Measurements from ENCODE around the gene HSF2BP.
"Not testable (repeated sequence)": the region's sequence is repeated elsewhere in the genome, so short reads cannot be mapped to it uniquely, and the experiment has no call there.

HSF2BP gene

GRCh38 chr21:43598416-43599120 is 60.7 kb downstream of the HSF2BP start:
- DNase-seq (ENCODE audit: low read depth in 1 of 2, low spot score in 1 of 2): no peak

GRCh38 chr21:43597540-43598250 is 61.6 kb downstream of the HSF2BP start:
- DNase-seq (ENCODE audit: low read depth in 1 of 2, low spot score in 1 of 2): no peak

DNA sequence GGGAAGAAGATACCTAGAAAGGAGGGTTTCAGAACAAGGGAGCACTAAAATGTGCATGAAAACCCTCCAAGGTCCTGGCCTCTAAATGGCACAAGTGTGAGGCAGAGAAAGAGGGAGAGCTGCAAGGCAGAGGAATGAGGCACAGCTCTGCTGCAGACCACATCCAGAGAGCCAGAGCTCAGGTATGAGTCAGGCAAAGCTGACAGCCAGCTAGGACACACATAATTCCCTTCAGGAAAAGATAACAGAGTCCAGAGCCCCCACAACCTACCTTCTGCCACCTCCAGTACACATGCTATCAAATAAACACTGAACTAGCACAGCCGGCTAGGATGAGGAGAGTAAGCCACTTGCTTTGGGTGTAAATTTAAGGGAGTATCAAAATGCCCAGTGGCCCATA is 62.2 kb downstream of the HSF2BP start:
- DNase-seq (ENCODE audit: low read depth in 1 of 2, low spot score in 1 of 2): no peak

- no peak for DNase-seq (ENCODE audit: low read depth in 1 of 2, low spot score in 1 of 2)
Observed at GRCh38 chr21:43596616-43597015, 62.7 kb downstream of the HSF2BP start.

DNA sequence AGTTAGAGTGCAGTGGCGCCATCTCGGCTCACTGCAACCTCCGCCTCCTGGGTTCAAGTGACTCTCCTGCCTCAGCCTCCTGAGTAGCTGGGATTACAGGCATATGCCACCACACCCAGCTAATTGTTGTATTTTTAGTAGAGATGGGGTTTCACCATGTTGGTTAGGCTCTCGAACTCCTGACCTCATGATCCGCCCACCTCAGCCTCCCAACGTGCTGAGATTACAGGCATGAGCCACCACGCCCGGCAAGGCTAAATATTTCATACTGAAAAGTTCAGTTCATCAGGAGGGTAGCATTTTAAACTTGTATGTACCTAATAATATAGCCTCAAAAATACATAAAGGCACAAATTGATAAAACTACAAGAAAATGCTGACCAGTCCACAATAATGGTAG is 63.5 kb downstream of the HSF2BP start:
- not testable (repeated sequence) for DNase-seq (ENCODE audit: low read depth in 1 of 2, low spot score in 1 of 2)

DNA sequence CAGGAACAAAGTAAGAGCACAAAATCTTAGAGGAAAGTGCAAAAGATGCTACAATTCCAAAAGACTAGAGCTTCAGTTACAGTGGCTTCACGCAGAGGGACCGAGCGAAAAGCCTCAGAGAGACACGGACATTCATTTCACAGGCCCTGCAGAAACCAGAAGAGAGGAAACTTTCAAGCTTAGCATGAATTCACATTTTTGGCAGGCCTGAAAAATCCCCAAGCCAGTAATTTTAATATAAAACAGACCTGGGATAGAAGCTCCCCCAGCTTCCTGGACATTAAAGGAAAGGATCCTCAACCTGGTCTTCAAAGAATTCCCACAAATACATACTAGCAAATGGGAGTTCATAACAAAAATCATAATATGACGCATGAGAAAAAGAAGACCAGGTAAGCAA is 66.2 kb downstream of the HSF2BP start:
- no peak for DNase-seq (ENCODE audit: low read depth in 1 of 2, low spot score in 1 of 2)

DNA sequence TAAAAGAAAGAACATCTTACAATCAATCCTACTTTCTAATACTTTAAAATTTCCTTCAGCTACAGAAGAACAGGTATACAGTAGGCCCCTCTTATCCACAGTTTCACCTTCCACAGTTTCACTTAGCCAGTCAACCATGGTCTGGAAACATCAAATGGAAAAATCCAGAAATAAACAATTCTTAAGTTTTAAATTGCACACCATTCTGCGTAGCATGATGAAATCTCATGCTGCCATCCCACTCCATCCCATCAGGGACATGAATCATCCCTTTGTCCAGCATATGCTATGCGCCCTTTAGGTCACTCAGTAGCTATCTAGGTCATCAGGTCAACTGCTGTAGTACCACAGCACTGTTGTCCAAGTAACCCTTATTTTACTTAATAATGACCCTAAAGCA is 67.7 kb downstream of the HSF2BP start:
- DNase-seq (ENCODE audit: low read depth in 1 of 2, low spot score in 1 of 2): no peak

- DNase-seq (ENCODE audit: low read depth in 1 of 2, low spot score in 1 of 2): no peak
Observed at GRCh38 chr21:43590194-43590593, 69.1 kb downstream of the HSF2BP start.

DNA sequence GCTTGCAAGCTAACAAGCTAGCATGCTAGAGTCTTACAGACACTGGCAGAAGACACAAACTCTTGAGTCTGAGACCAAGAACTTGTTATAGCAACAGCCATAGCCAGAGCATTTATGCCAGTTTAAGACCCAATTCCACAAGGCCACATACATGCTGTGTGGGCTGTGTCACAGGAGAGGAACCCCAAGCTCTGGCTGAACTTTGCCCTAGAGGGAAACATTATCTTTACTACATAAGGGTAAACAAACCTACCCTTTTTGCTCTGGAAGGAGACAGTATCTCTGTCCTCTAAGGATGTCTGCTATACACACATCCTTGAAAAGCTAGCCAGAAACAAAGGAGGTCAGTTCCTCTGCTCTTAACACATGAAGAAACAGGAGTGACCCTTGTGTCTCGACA is 70.3 kb downstream of the HSF2BP start:
- no peak for DNase-seq (ENCODE audit: low read depth in 1 of 2, low spot score in 1 of 2)

GRCh38 chr21:43585924-43586413 is 73.3 kb downstream of the HSF2BP start:
- DNase-seq (ENCODE audit: low read depth in 1 of 2, low spot score in 1 of 2): no peak

- no peak for DNase-seq (ENCODE audit: low read depth in 1 of 2, low spot score in 1 of 2)
Observed at GRCh38 chr21:43585514-43585913, 73.8 kb downstream of the HSF2BP start.

DNA sequence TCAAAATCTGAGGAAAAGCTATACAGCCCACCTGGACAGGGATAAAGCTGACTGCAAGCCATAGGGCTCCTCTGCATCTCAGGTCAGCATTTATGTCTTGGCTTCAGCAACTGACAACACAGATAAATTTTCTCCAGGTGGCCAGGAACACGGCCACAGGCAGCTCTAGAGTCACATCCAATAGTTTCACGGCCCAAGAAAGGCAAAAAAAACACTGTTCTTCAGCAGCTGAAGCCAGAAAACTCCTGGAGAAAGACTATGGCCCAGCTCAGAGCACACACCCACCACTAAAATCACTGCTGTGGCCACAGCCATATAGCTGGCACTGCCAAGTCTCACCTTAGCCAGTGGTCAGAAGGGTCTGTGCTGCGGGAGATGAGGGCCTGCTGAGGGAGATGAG is 77.8 kb downstream of the HSF2BP start:
- no peak for DNase-seq (ENCODE audit: low read depth in 1 of 2, low spot score in 1 of 2)

DNA sequence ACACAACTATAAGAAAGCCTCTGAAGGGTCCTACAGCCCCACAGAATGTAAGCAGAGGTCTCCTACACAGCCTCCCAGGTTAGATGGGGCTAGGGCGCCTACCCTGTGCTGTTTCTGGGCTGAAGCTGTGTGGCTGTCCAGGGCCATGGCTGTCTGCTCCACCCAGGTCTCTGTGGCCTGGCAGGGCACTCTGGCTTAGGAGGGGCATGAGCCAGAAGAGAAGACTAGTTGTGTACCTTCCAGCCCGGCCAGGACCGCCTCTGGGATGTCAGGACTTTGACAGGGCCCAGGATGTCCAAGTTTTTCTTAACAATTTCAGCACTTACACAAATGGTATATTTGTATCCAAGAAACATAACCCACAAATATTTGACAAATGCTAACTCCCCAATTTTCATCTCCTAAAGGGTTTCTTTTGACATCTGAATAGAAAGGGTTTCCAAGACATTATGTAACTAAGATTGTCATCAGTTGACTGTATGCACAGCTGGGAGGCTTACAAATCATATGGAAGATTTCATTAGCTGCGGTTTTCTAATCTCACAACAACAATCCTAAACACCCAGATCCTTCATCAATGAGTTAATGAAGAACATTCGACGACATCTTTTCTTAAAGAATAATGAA is 80.5 kb downstream of the HSF2BP start:
- no peak for DNase-seq (ENCODE audit: low read depth in 1 of 2, low spot score in 1 of 2)

GRCh38 chr21:43575473-43575844 is 83.8 kb downstream of the HSF2BP start:
- DNase-seq (ENCODE audit: low read depth in 1 of 2, low spot score in 1 of 2): no peak

DNA sequence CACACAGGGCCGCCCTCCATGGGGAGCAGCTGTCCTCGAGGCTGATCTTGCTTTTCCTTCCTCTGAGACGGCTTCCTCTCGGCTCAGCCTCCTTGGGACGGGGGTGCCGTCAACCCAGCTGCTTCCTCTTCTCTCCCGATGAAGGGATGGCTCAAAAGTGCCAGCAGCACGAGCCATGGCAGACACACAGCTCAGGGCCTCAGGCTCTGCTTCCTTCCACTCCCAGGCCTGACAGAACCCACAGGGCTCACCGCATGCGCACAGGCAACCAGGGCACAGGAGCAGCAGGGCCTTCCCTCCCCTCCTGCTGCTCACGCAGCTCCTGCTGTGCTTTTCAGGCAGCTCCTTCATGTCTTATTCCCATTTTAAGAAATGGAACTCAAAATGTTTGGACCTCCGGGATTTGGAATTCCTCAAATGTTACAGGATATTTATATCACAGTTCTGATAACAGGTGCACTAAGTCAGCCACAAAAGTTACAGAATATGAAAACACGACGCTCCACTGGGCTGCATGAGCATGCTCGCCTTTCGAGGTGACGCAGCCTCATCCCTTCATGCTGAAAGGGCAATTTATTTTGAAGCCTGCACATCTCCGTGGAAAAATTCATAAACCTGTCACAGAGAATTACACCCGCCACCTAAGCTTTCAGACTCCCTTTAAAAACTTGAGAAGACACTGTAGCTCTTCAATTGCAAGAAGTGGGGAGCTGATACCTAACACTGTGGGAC is 84.4 kb downstream of the HSF2BP start:
- no peak for DNase-seq (ENCODE audit: low read depth in 1 of 2, low spot score in 1 of 2)

DNA sequence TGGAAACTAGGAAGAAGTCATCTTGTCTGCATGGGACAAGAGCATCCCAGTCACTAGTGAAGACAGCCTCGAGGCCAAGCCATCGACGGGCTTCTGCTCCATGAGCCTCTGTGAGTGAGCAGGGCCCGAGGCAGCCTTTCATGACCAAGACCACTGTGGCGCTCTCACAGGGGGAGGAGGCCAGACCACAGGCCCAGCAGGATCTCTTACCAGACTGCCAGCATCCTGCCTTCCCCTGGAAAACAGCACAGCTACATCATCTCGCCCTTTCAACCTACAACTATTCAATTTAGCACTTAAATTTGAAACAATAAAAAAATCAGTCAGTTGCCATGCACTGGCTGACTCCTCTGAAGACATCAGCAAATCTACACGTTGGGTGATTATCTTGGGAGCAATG is 85.4 kb downstream of the HSF2BP start:
- no peak for DNase-seq (ENCODE audit: low read depth in 1 of 2, low spot score in 1 of 2)

- DNase-seq (ENCODE audit: low read depth in 1 of 2, low spot score in 1 of 2): no peak
Observed at GRCh38 chr21:43572446-43572845, 86.8 kb downstream of the HSF2BP start.

DNA sequence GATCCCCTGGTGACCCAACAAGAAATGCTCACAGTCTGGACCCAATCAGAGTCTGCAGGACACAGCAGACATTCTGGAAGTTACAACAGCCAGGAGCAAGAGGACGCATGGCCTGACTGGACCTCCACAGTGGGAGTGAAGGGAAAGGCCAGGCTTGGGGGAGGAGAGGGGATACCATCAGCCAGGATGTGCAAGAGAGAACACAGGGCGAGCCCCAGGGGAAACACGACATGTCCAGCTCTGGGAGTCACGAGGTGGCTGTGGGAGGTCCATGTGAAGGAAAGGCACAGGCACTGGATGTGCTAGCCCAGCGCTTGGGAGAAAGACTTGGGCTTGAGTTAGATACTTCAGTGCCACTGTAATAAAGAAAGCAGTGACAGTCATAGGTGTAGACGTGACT is 87.3 kb downstream of the HSF2BP start:
- DNase-seq (ENCODE audit: low read depth in 1 of 2, low spot score in 1 of 2): no peak

- DNase-seq (ENCODE audit: low read depth in 1 of 2, low spot score in 1 of 2): not testable (repeated sequence)
Observed at GRCh38 chr21:43570195-43570594, 89.1 kb downstream of the HSF2BP start.

DNA sequence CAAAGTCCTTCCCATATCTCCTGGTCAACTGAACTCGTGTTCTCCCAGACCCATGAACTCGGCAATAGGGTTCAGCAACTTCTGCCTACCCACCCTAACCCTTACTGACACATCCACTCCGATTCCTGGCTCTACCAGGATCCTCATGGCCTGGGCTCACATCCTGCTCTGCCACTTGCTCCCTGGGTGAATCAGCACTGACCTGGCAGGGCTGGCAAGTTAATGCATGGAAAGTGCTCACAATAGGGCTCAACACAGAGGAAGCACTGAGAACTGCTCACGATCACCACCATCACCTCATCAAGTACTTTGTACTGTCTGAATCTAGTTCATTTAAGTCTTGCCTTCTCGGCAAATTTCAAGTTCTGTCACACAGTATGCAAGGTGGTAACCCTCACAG is 96.8 kb downstream of the HSF2BP start:
- DNase-seq (ENCODE audit: low read depth in 1 of 2, low spot score in 1 of 2): not testable (repeated sequence)

DNA sequence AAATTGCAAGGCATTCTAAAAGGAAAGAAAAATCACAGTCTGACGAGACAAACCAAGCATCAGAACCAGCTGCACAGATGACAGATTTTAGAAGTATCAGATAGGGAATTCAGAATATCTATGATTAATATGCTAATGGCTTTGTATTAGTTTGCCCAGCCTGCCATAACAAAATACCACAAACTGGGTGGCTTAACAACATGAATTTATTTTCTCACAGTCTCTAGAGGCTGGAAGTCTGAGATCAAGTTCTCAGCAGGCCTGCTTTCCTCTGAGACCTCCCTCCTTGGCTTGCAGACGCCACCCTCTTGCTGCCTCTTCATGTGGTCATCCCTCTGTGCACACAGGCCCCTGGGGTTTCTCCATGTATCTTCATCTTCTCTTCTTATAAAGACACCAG is 118.7 kb downstream of the HSF2BP start:
- not testable (repeated sequence) for DNase-seq (ENCODE audit: low read depth in 1 of 2, low spot score in 1 of 2)

Data from stimulated activated CD4-positive, alpha-beta T cell treated with anti-CD3 and anti-CD28 coated beads, Interleukin-15, amount 100 ng/mL, for 1 hour (primary cell).